GM04504 (cell line): ENCODE data around the gene KLHL29.
"Not testable (repeated sequence)": the region's sequence is repeated elsewhere in the genome, so short reads cannot be mapped to it uniquely, and the experiment has no call there.

Experiments
- DNase-seq: peaks from one replicate; pipeline ENCODE4 v3.0.0-alpha.2; 2012; ENCODE audit warnings: low read depth

KLHL29 gene

GRCh38 chr2:23384551-23385343, at the start of gene KLHL29:
Gene KLHL29 (plus strand): TSS chr2:23385179. CDS start chr2:23562197, 177,018 bp downstream.
- DNase-seq, result peak; percentile 30

GRCh38 chr2:23335550-23335949, 49.4 kb upstream of the KLHL29 start:
- no peak for DNase-seq

- DNase-seq, result no peak
Measured at GRCh38 chr2:23342075-23342474, 42.9 kb upstream of the KLHL29 start.

GRCh38 chr2:23346029-23346428, 39.0 kb upstream of the KLHL29 start:
- no peak for DNase-seq

- no peak for DNase-seq
Measured at GRCh38 chr2:23346781-23347180, 38.2 kb upstream of the KLHL29 start.

- no peak for DNase-seq
Measured at GRCh38 chr2:23347471-23348092, 37.4 kb upstream of the KLHL29 start.

GRCh38 chr2:23348093-23348481, 36.9 kb upstream of the KLHL29 start:
- DNase-seq, result not testable (repeated sequence)

GRCh38 chr2:23349508-23349907, 35.5 kb upstream of the KLHL29 start:
- no peak for DNase-seq

GRCh38 chr2:23350041-23350791, 34.8 kb upstream of the KLHL29 start:
- DNase-seq, result no peak

GRCh38 chr2:23350792-23351355, 34.1 kb upstream of the KLHL29 start:
- DNase-seq, result no peak

GRCh38 chr2:23351388-23352141, 33.4 kb upstream of the KLHL29 start:
- DNase-seq, result peak; percentile 26

GRCh38 chr2:23354554-23354953, 30.4 kb upstream of the KLHL29 start:
- DNase-seq, result no peak

- DNase-seq, result no peak
Measured at GRCh38 chr2:23355001-23355400, 30.0 kb upstream of the KLHL29 start.

- DNase-seq, result no peak
Measured at GRCh38 chr2:23356711-23357110, 28.3 kb upstream of the KLHL29 start.

GRCh38 chr2:23359631-23360567, 25.1 kb upstream of the KLHL29 start:
- no peak for DNase-seq

GRCh38 chr2:23360571-23361125, 24.3 kb upstream of the KLHL29 start:
- no peak for DNase-seq

GRCh38 chr2:23361152-23361551, 23.8 kb upstream of the KLHL29 start:
- no peak for DNase-seq

- DNase-seq, result no peak
Measured at GRCh38 chr2:23363268-23363667, 21.7 kb upstream of the KLHL29 start.

GRCh38 chr2:23363831-23364230, 21.1 kb upstream of the KLHL29 start:
- no peak for DNase-seq

GRCh38 chr2:23366720-23367119, 18.3 kb upstream of the KLHL29 start:
- no peak for DNase-seq
